ENCODE measurements around the gene GMPR2. TPM values are rescaled to one million over a fixed set of nuclear protein-coding genes. Genes with fewer than 3 reads are reported as not detected.

Gene GMPR2
- total RNA-seq, 1 donor from 2014 or later: 66.6 TPM

DNA sequence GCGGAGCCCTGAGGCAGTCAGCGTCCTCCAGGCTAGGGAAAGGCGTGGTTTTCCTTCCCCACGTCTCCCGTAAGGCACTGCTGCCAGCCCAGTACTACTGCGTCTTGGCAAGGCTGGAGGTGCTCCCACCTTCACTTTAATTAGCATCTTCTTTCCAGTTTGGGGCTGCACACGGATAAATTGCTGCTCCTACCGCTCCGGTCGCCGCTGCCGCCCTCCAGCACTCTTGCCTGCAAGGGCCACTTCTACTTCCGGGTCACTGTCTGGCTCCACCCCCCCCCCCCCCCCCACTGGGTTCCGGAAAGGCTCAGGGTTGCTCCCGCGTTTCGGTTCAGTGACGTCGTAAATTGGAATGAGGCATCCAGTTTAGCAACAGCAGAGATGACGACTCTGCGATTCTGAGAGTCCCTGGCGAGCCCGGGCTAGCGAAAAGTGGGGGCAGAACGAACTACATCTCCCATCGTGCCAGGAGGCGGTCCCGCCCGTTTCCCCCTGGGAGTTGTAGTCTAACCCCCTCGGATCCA lies 546 bp upstream of the GMPR2 start, which contains the start of gene NEDD8:
NEDD8 (minus strand) TSS at position 247 of the 524 bp plus-strand sequence; CDS start at position 147, 100 bp downstream.
- Mint-ChIP-seq H3K27me3 (no peaks in the 10 kb centered on the region), H3K4me3 (peak within 1 kb of the TSS; percentile 98), H3K9me3 (no peaks in the 10 kb centered on the region), H3K36me3 (peaks cover 18% of the 10 kb centered on the region), H3K27ac (peak within 1 kb of the TSS; percentile 97), H3K4me1 (ENCODE audit: unreplicated experiment) (peaks cover 27% of the 10 kb centered on the region)
- DNase-seq (ENCODE audit: extremely low spot score, unreplicated experiment): peak; percentile 85
- TF ChIP-seq, protein P1, sequence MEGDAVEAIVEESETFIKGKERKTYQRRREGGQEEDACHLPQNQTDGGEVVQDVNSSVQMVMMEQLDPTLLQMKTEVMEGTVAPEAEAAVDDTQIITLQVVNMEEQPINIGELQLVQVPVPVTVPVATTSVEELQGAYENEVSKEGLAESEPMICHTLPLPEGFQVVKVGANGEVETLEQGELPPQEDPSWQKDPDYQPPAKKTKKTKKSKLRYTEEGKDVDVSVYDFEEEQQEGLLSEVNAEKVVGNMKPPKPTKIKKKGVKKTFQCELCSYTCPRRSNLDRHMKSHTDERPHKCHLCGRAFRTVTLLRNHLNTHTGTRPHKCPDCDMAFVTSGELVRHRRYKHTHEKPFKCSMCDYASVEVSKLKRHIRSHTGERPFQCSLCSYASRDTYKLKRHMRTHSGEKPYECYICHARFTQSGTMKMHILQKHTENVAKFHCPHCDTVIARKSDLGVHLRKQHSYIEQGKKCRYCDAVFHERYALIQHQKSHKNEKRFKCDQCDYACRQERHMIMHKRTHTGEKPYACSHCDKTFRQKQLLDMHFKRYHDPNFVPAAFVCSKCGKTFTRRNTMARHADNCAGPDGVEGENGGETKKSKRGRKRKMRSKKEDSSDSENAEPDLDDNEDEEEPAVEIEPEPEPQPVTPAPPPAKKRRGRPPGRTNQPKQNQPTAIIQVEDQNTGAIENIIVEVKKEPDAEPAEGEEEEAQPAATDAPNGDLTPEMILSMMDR (conservative IDR thresholded peaks at IDR 0.05): no peak

DNA sequence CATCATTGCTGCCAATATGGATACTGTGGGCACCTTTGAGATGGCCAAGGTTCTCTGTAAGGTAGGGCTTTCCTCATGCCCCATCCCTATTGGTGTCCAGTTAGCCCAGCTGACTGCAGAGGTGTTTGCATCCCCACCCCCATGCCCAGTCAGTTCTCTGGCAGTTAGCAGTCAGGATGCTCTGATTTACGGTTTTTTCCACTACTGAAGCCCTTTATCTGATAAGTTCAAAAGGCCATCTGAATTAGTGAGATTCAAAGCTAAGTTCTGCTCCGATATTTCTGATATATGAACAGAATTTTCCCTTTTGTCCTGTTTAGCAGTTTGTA lies 773 bp downstream of the GMPR2 start:
- peak overlapping the region; percentile 98 for H3K4me3 Mint-ChIP-seq
- no peak for DNase-seq (ENCODE audit: extremely low spot score, unreplicated experiment)
- H3K27me3 Mint-ChIP-seq: no peaks in the 10 kb centered on the region
- H3K9me3 Mint-ChIP-seq: no peaks in the 10 kb centered on the region
- TF ChIP-seq, protein P1 (conservative IDR thresholded peaks at IDR 0.05): no peak
- H3K36me3 Mint-ChIP-seq: peaks cover 25% of the 10 kb centered on the region
- H3K4me1 Mint-ChIP-seq (ENCODE audit: unreplicated experiment): peaks cover 32% of the 10 kb centered on the region
- peak overlapping the region; percentile 97 for H3K27ac Mint-ChIP-seq

DNA sequence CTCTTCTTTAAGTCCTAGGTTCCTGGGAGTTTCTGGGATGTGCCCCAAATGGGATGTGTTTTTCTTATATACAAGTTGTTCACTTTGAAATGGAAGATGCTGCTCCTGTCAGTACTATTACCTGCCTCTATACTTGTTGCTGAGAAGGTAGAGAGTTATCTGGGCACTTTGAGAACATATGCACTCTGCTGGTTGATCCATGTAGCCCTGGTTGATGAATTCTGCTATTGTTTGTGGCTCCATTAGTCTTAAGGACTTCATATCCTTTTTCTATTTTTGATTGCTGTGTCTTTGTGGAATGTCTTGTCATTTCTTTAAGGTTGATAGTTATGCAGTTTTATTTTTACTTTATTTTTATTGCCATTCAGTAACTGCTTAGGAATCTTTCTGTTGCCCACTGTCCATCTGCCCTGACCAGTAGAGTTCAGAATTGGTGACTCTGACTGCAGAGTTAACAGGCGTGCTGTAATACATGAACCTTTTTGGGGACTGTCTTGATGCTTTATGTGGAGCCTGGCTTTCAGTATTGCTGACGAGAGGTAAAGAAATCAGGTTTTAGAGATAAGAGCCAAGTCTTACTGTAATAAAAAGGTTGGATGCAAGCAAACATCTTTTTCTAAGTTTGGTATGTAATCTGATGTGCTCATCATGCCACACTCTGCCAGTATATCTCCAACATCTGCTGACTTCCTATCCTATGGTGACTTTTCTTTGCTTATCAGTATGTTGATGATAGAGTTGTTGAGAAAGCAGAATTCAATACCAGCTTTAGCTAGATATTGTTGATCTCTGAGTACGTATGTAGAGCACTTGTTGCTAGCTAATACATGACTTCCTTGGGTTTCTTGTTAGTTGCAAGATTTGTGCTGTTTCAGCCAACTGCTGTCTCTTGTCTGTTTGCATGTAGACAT lies 1.6 kb downstream of the GMPR2 start:
- peak overlapping the region; percentile 33 for H3K27ac Mint-ChIP-seq

DNA sequence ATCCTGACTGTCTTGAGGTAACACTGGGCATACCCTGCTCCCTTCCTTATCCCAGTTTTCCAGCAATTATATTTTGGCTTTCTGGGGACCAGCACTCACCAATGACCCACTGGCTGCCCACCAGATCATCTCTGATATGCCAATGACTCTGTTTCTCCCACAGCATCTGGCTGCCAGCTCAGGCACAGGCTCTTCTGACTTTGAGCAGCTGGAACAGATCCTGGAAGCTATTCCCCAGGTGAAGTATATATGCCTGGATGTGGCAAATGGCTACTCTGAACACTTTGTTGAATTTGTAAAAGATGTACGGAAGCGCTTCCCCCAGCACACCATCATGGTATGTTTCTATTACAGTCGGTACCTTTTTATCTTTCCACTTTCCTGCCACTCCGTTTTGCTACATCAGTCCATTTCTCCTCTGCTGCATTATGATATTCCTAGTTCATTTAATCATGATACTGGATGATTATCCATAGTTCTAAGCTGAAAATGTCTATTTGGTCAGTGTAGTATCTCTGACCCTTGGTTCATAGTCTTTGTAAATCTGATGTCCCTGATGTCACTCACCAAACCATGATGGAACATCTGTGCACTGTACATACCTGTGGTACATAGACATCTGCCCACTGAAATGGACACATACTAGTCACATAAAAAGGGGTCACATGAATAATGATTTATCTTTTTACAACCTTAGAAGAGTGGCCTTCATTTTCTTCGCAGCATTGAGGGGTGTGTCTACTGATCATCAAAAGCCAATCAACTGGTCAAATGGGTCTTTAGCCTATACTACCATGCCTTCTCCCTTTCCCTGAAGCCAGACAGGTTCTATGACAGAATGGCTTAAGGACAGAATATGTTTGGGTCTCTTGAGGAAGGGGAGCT lies 3.3 kb downstream of the GMPR2 start:
- DNase-seq (ENCODE audit: extremely low spot score, unreplicated experiment): no peak
- H3K36me3 Mint-ChIP-seq: peaks cover 29% of the 10 kb centered on the region
- no peak overlapping the region for H3K27ac Mint-ChIP-seq
- H3K4me1 Mint-ChIP-seq (ENCODE audit: unreplicated experiment): peaks cover 36% of the 10 kb centered on the region
- no peaks in the 10 kb centered on the region for H3K27me3 Mint-ChIP-seq
- TF ChIP-seq, protein P1 (conservative IDR thresholded peaks at IDR 0.05): no peak
- H3K9me3 Mint-ChIP-seq: no peaks in the 10 kb centered on the region
- H3K4me3 Mint-ChIP-seq: no peak overlapping the region

More for the DNA sequence above, 1.6 kb downstream of the GMPR2 start:
- peak overlapping the region; percentile 75 for H3K4me3 Mint-ChIP-seq
- peaks cover 25% of the 10 kb centered on the region for H3K36me3 Mint-ChIP-seq
- no peaks in the 10 kb centered on the region for H3K27me3 Mint-ChIP-seq
- no peaks in the 10 kb centered on the region for H3K9me3 Mint-ChIP-seq
- H3K4me1 Mint-ChIP-seq (ENCODE audit: unreplicated experiment): peaks cover 36% of the 10 kb centered on the region
- no peak for DNase-seq (ENCODE audit: extremely low spot score, unreplicated experiment)
- TF ChIP-seq, protein P1 (conservative IDR thresholded peaks at IDR 0.05): no peak

DNA sequence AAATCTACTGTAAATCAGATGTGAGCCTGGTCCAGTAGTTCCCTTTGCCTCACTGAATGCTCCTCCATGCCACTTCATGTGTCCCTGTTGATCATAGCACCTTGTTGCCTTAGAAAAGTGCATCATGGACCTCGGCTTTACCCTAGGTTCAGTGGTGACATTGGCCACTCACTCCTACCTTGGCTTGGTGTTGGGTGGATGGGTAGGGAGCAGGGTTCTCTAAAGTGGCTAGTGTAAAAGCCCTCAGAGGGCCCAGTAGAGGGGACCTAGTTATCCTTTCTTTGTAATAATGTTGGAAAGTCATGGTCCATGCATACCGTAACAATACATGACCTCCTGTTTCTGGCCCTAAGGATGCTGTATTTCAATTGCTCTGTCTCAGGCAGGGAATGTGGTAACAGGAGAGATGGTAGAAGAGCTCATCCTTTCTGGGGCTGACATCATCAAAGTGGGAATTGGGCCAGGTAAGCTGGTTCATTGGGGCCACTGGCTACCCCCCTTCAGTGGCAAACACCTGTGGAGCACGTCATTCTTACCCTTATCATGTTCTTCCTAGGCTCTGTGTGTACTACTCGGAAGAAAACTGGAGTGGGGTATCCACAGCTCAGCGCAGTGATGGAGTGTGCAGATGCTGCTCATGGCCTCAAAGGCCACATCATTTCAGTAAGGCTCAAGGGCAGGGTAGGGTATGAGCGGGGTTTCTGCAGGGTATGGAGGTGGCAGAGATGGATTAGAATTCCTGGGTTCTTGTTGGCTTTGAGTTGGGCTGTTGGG lies 4.1 kb downstream of the GMPR2 start:
- Mint-ChIP-seq H3K4me1 (ENCODE audit: unreplicated experiment) (peaks cover 32% of the 10 kb centered on the region), H3K27me3 (no peaks in the 10 kb centered on the region), H3K4me3 (no peak overlapping the region), H3K9me3 (no peaks in the 10 kb centered on the region), H3K27ac (no peak overlapping the region), H3K36me3 (peaks cover 29% of the 10 kb centered on the region)
- TF ChIP-seq, protein P1 (conservative IDR thresholded peaks at IDR 0.05): no peak
- no peak for DNase-seq (ENCODE audit: extremely low spot score, unreplicated experiment)

Measured in type B pancreatic cell (in vitro differentiated cells).